ENCODE data around the gene IL1RAPL1.
A peak's percentile ranks its signal among the peaks of the same experiment; 100 is the strongest.

Gene IL1RAPL1

GRCh38 chrX:29662759-29663503 lies 1075.7 kb downstream of the IL1RAPL1 start:
- H3K36me3 ChIP-seq (replicated peaks), result no peaks in the 10 kb centered on the region
- H3K4me3 ChIP-seq (ENCODE audit: low read depth, low read length), result no peak overlapping the region
- no peaks in the 10 kb centered on the region for H3K27me3 ChIP-seq (replicated peaks)
- in situ Hi-C loops (cut with HindIII; ENCODE audit: low pct_ligation_motif_present, low sequenced_read_pairs), result no loop called here
- TF ChIP-seq CTCF (IDR thresholded peaks at IDR 0.05; ENCODE audit: low read depth, low read length, missing control alignments), result no peak
- peak overlapping the region; percentile 75 for H3K27ac ChIP-seq
- peak; percentile 91 for DNase-seq

- no peak overlapping the region for H3K4me3 ChIP-seq (ENCODE audit: low read depth, low read length)
- in situ Hi-C loops (cut with HindIII; ENCODE audit: low pct_ligation_motif_present, low sequenced_read_pairs), result no loop called here
Measured at GRCh38 chrX:29665532-29665931, 1078.3 kb downstream of the IL1RAPL1 start.

GRCh38 chrX:29666366-29666765 lies 1079.1 kb downstream of the IL1RAPL1 start:
- in situ Hi-C loops (cut with HindIII; ENCODE audit: low pct_ligation_motif_present, low sequenced_read_pairs), result no loop called here
- Histone ChIP-seq H3K27ac (no peak overlapping the region), H3K4me3 (ENCODE audit: low read depth, low read length) (no peak overlapping the region), H3K27me3 (replicated peaks) (no peaks in the 10 kb centered on the region), H3K36me3 (replicated peaks) (no peaks in the 10 kb centered on the region)
- no peak for DNase-seq
- TF ChIP-seq CTCF (IDR thresholded peaks at IDR 0.05; ENCODE audit: low read depth, low read length, missing control alignments), result no peak

More at GRCh38 chrX:29665532-29665931, 1078.3 kb downstream of the IL1RAPL1 start:
- no peaks in the 10 kb centered on the region for H3K36me3 ChIP-seq (replicated peaks)
- TF ChIP-seq CTCF (IDR thresholded peaks at IDR 0.05; ENCODE audit: low read depth, low read length, missing control alignments), result no peak
- H3K27ac ChIP-seq, result no peak overlapping the region
- no peaks in the 10 kb centered on the region for H3K27me3 ChIP-seq (replicated peaks)
- DNase-seq, result no peak

- DNase-seq, result no peak
- H3K4me3 ChIP-seq (ENCODE audit: low read depth, low read length), result no peak overlapping the region
- H3K36me3 ChIP-seq (replicated peaks), result no peaks in the 10 kb centered on the region
- no peak for TF ChIP-seq CTCF (IDR thresholded peaks at IDR 0.05; ENCODE audit: low read depth, low read length, missing control alignments)
- in situ Hi-C loops (cut with HindIII; ENCODE audit: low pct_ligation_motif_present, low sequenced_read_pairs), result no loop called here
- H3K27me3 ChIP-seq (replicated peaks), result no peaks in the 10 kb centered on the region
- H3K27ac ChIP-seq, result no peak overlapping the region
Measured at GRCh38 chrX:29671421-29671820, 1084.2 kb downstream of the IL1RAPL1 start.

- Histone ChIP-seq H3K27me3 (replicated peaks) (no peaks in the 10 kb centered on the region), H3K36me3 (replicated peaks) (no peaks in the 10 kb centered on the region), H3K27ac (peak overlapping the region; percentile 8), H3K4me3 (ENCODE audit: low read depth, low read length) (no peak overlapping the region)
- in situ Hi-C loops (cut with HindIII; ENCODE audit: low pct_ligation_motif_present, low sequenced_read_pairs), result no loop called here
- DNase-seq, result peak; percentile 51
- peak; percentile 35 for TF ChIP-seq CTCF (IDR thresholded peaks at IDR 0.05; ENCODE audit: low read depth, low read length, missing control alignments)
Measured at GRCh38 chrX:29687687-29688086, 1100.4 kb downstream of the IL1RAPL1 start.

GRCh38 chrX:29690061-29690460 lies 1102.8 kb downstream of the IL1RAPL1 start:
- TF ChIP-seq CTCF (IDR thresholded peaks at IDR 0.05; ENCODE audit: low read depth, low read length, missing control alignments), result no peak
- no peaks in the 10 kb centered on the region for H3K27me3 ChIP-seq (replicated peaks)
- H3K4me3 ChIP-seq (ENCODE audit: low read depth, low read length), result no peak overlapping the region
- in situ Hi-C loops (cut with HindIII; ENCODE audit: low pct_ligation_motif_present, low sequenced_read_pairs), result no loop called here
- DNase-seq, result peak; percentile 32
- no peaks in the 10 kb centered on the region for H3K36me3 ChIP-seq (replicated peaks)
- no peak overlapping the region for H3K27ac ChIP-seq

All from brain microvascular endothelial cell (primary cell).